Cerebellar cortex (tissue), 1 donor: ENCODE measurements around the gene UNC93B1.
A peak's percentile ranks its signal among the peaks of the same experiment; 100 is the strongest.

ENCODE experiments used
- DNase-seq: peaks from one replicate; pipeline ENCODE4 v3.0.0-alpha.2; 2015; ENCODE audit warnings: low spot score

The UNC93B1 gene

GRCh38 chr11:68040101-68040956, 36.4 kb upstream of the UNC93B1 start:
- peak; percentile 57 for DNase-seq

- DNase-seq = no peak
These were observed 35.7 kb upstream of the UNC93B1 start for GRCh38 chr11:68039526-68040086.

GRCh38 chr11:68038718-68039525, 35.0 kb upstream of the UNC93B1 start, which contains the start of gene TCIRG1:
TSS of gene TCIRG1 (plus strand) at chr11:68039025. CDS start at chr11:68041272, 2,247 bp downstream.
- no peak for DNase-seq

- DNase-seq = no peak
These were observed 34.4 kb upstream of the UNC93B1 start for GRCh38 chr11:68038226-68038717.

- DNase-seq = no peak
These were observed 33.7 kb upstream of the UNC93B1 start for GRCh38 chr11:68037411-68038225.

GRCh38 chr11:68036717-68037239, 32.9 kb upstream of the UNC93B1 start:
- DNase-seq = no peak

- DNase-seq = no peak
These were observed 32.3 kb upstream of the UNC93B1 start for GRCh38 chr11:68036141-68036716.

GRCh38 chr11:68035266-68035876, 31.5 kb upstream of the UNC93B1 start:
- DNase-seq = no peak

- no peak for DNase-seq
These were observed 29.8 kb upstream of the UNC93B1 start for GRCh38 chr11:68033708-68034045.

- DNase-seq = no peak
These were observed 29.3 kb upstream of the UNC93B1 start for GRCh38 chr11:68032997-68033707.

GRCh38 chr11:68032003-68032402, 28.1 kb upstream of the UNC93B1 start:
- DNase-seq = no peak

- DNase-seq = no peak
These were observed 27.2 kb upstream of the UNC93B1 start for GRCh38 chr11:68031144-68031464.

GRCh38 chr11:68030318-68031143, 26.6 kb upstream of the UNC93B1 start, which contains the start of gene NDUFS8:
TSS of gene NDUFS8 (plus strand) at chr11:68030681. CDS start at chr11:68032152, 1,471 bp downstream.
- DNase-seq = peak; percentile 100

- DNase-seq = no peak
These were observed 25.1 kb upstream of the UNC93B1 start for GRCh38 chr11:68028802-68029545.

- no peak for DNase-seq
These were observed 23.8 kb upstream of the UNC93B1 start for GRCh38 chr11:68027667-68028066.

- DNase-seq = no peak
These were observed 22.7 kb upstream of the UNC93B1 start for GRCh38 chr11:68026391-68027105.

- no peak for DNase-seq
These were observed 21.1 kb upstream of the UNC93B1 start for GRCh38 chr11:68025047-68025446.

GRCh38 chr11:68024508-68024907, 20.6 kb upstream of the UNC93B1 start:
- DNase-seq = no peak
